ENCODE data around the gene PCSK6. TPM values are rescaled to one million over a fixed set of nuclear protein-coding genes. Genes with fewer than 3 reads are reported as not detected.

Gene PCSK6
- total RNA-seq, 3 donors from 2014 or later (not counting 1 experiment from before 2014, with no cell fraction given), result 1.5 to 2.4 (median 2.4) TPM

DNA sequence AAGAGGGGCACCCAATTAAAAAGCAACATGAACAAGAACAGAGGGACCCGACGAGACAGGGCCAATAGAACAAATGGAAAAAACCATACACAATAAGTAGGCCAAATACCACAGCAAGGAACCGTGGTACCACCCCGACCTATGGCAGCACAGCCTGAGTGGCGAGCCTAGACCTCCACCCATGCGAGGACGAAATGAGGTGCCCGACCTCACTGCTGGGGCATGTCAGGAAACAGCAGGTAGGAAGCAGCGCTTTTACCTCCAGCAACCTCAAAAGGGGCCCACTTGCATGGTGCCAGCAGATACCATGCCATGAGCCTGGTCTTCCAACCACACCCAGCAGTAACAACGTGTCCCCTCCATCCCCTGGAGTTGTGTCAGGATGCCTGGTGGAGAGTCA, 77.9 kb downstream of the PCSK6 start:
- Mint-ChIP-seq H3K4me3 (no peak overlapping the region), H3K36me3 (no peaks in the 10 kb centered on the region), H3K4me1 (no peaks in the 10 kb centered on the region), H3K9me3 (no peaks in the 10 kb centered on the region), H3K27ac (no peak overlapping the region), H3K27me3 (ENCODE audit: low read depth in 2 of 2) (peaks cover 3 to 12% of the 10 kb centered on the region in 2 donors)
- intact Hi-C loops (cut with micrococcal nuclease), result no loop called here
- TF ChIP-seq, protein P1, sequence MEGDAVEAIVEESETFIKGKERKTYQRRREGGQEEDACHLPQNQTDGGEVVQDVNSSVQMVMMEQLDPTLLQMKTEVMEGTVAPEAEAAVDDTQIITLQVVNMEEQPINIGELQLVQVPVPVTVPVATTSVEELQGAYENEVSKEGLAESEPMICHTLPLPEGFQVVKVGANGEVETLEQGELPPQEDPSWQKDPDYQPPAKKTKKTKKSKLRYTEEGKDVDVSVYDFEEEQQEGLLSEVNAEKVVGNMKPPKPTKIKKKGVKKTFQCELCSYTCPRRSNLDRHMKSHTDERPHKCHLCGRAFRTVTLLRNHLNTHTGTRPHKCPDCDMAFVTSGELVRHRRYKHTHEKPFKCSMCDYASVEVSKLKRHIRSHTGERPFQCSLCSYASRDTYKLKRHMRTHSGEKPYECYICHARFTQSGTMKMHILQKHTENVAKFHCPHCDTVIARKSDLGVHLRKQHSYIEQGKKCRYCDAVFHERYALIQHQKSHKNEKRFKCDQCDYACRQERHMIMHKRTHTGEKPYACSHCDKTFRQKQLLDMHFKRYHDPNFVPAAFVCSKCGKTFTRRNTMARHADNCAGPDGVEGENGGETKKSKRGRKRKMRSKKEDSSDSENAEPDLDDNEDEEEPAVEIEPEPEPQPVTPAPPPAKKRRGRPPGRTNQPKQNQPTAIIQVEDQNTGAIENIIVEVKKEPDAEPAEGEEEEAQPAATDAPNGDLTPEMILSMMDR (IDR thresholded peaks at IDR 0.05), result no peak
- H3K27ac ChIP-seq (ENCODE audit: low read length), result no peak overlapping the region
- no peaks in the 10 kb centered on the region for H3K9me3 ChIP-seq (ENCODE audit: control insufficient read depth, insufficient read depth, low read length)
- H3K4me1 ChIP-seq (ENCODE audit: control insufficient read depth, insufficient read depth, low read length), result no peaks in the 10 kb centered on the region
- H3K27me3 ChIP-seq (ENCODE audit: control insufficient read depth, insufficient read depth, low read length), result no peaks in the 10 kb centered on the region
- no peak for ATAC-seq
- no peaks in the 10 kb centered on the region for H3K36me3 ChIP-seq (ENCODE audit: control insufficient read depth, insufficient read depth, low read length)
- no peak for DNase-seq
- 77% methylated on average over 10 of the region's 10 CpGs for WGBS (ENCODE audit: insufficient coverage)
- H3K4me3 ChIP-seq (ENCODE audit: low read length), result no peak overlapping the region

DNA sequence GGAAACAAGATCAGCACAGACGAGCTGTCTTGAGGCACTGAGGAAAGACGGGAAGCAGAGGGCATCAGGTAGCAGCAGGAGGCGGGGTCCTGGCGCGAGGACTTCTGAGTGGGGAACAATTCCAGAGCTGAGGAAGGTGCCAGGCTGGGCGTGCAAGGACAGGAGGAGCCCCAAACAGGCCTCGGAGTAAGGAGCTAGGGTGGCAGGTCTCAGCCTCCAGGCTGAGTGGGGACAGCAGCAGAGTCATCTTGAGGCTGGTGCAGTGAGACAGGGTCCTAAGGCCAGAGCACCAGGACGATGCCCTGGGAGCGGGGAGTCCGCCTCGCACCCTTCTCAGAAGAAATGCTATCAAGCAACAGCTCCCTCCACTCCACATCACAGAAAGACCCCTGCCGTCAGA, 78.4 kb downstream of the PCSK6 start:
- TF ChIP-seq, protein P1 (IDR thresholded peaks at IDR 0.05), result no peak
- H3K9me3 ChIP-seq (ENCODE audit: control insufficient read depth, insufficient read depth, low read length), result no peaks in the 10 kb centered on the region
- no peaks in the 10 kb centered on the region for H3K4me1 Mint-ChIP-seq
- H3K36me3 ChIP-seq (ENCODE audit: control insufficient read depth, insufficient read depth, low read length), result no peaks in the 10 kb centered on the region
- H3K9me3 Mint-ChIP-seq, result no peaks in the 10 kb centered on the region
- DNase-seq (no peak), ATAC-seq (no peak)
- H3K27me3 ChIP-seq (ENCODE audit: control insufficient read depth, insufficient read depth, low read length), result no peaks in the 10 kb centered on the region
- intact Hi-C loops (cut with micrococcal nuclease), result no loop called here
- WGBS (ENCODE audit: insufficient coverage), result 87% methylated on average over 12 of the region's 12 CpGs
- peaks cover 3 to 10% of the 10 kb centered on the region in 2 donors for H3K27me3 Mint-ChIP-seq (ENCODE audit: low read depth in 2 of 2)
- no peak overlapping the region for H3K4me3 ChIP-seq (ENCODE audit: low read length)
- H3K4me1 ChIP-seq (ENCODE audit: control insufficient read depth, insufficient read depth, low read length), result no peaks in the 10 kb centered on the region
- H3K36me3 Mint-ChIP-seq, result no peaks in the 10 kb centered on the region
- H3K27ac ChIP-seq (ENCODE audit: low read length), result no peak overlapping the region
- H3K4me3 Mint-ChIP-seq, result no peak overlapping the region
- H3K27ac Mint-ChIP-seq, result no peak overlapping the region

DNA sequence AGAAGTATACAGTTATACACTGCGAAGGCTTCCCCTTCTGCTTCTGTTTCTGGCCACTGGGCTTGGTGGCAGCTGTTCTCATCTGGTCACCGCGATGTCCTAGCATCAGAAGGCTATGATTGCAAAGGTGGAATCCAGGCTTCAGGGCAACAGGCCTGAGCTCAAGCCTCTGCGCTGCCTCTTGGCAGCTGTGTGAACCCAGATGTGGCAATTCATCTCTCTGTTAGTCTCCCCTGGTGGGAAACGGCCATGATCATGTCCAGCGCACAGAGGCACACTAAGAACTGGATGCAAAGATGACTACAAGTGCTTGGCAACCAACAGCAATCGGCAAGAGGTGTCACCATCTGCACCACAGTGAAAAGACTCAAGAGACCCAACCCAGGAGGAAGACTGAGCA, 78.9 kb downstream of the PCSK6 start:
- no peak overlapping the region for H3K4me3 ChIP-seq (ENCODE audit: low read length)
- DNase-seq (no peak), ATAC-seq (no peak)
- H3K27me3 ChIP-seq (ENCODE audit: control insufficient read depth, insufficient read depth, low read length), result no peaks in the 10 kb centered on the region
- no peaks in the 10 kb centered on the region for H3K9me3 ChIP-seq (ENCODE audit: control insufficient read depth, insufficient read depth, low read length)
- Mint-ChIP-seq H3K27ac (no peak overlapping the region), H3K4me1 (no peaks in the 10 kb centered on the region), H3K4me3 (no peak overlapping the region), H3K36me3 (no peaks in the 10 kb centered on the region), H3K9me3 (no peaks in the 10 kb centered on the region), H3K27me3 (ENCODE audit: low read depth in 2 of 2) (peaks cover 3 to 6% of the 10 kb centered on the region in 2 donors)
- WGBS (ENCODE audit: insufficient coverage), result 89% methylated on average over 7 of the region's 7 CpGs
- H3K36me3 ChIP-seq (ENCODE audit: control insufficient read depth, insufficient read depth, low read length), result no peaks in the 10 kb centered on the region
- intact Hi-C loops (cut with micrococcal nuclease), result no loop called here
- no peak overlapping the region for H3K27ac ChIP-seq (ENCODE audit: low read length)
- TF ChIP-seq, protein P1 (IDR thresholded peaks at IDR 0.05), result no peak
- no peaks in the 10 kb centered on the region for H3K4me1 ChIP-seq (ENCODE audit: control insufficient read depth, insufficient read depth, low read length)

DNA sequence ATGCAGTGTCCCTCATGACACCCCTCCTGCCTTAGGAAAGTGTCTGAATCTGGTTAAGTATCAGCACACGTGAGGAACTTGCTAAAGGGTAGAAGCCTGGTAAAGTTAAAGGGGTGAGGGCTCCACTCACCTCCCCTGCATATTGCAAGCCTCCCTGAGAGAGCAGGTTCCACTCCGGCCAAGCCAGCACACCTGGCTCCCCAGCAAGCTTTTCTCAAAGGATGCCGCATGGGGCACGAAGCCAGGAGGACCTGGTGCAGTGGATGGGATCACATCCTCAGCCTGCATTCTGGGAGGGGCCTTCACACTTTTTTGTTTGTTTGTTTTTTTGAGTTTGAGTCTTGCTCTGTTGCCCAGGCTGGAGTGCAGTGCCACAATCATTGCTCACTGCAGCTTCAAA, 79.9 kb downstream of the PCSK6 start:
- Mint-ChIP-seq H3K27ac (no peak overlapping the region), H3K27me3 (ENCODE audit: low read depth in 2 of 2) (peaks cover 3 to 6% of the 10 kb centered on the region in 2 donors), H3K9me3 (no peaks in the 10 kb centered on the region), H3K4me3 (no peak overlapping the region), H3K4me1 (no peaks in the 10 kb centered on the region), H3K36me3 (no peaks in the 10 kb centered on the region)
- Histone ChIP-seq H3K4me3 (ENCODE audit: low read length) (no peak overlapping the region), H3K4me1 (ENCODE audit: control insufficient read depth, insufficient read depth, low read length) (no peaks in the 10 kb centered on the region), H3K36me3 (ENCODE audit: control insufficient read depth, insufficient read depth, low read length) (no peaks in the 10 kb centered on the region), H3K27me3 (ENCODE audit: control insufficient read depth, insufficient read depth, low read length) (no peaks in the 10 kb centered on the region), H3K27ac (ENCODE audit: low read length) (no peak overlapping the region), H3K9me3 (ENCODE audit: control insufficient read depth, insufficient read depth, low read length) (no peaks in the 10 kb centered on the region)
- intact Hi-C loops (cut with micrococcal nuclease), result no loop called here
- 90% methylated on average over 3 of the region's 4 CpGs for WGBS (ENCODE audit: insufficient coverage)
- TF ChIP-seq, protein P1 (IDR thresholded peaks at IDR 0.05), result no peak
- ATAC-seq (no peak), DNase-seq (no peak)
